CD4-positive, alpha-beta T cell (primary cell): ENCODE measurements around the gene DDIT4L. TPM values are rescaled to one million over a fixed set of nuclear protein-coding genes. Genes with fewer than 3 reads are reported as not detected.
"Not testable (repeated sequence)": the region's sequence is repeated elsewhere in the genome, so short reads cannot be mapped to it uniquely, and the experiment has no call there.

ENCODE experiments used
- ATAC-seq: fragments of 200-7000 bp; cut with Tn5 transposase; one replicate; pipeline ENCODE4 v1.10.0; 2022; ENCODE audit warnings: mild to moderate bottlenecking; ENCODE audit not compliant: poor library complexity
- CTCF ChIA-PET: fragments of 350-600 bp; sonication (Branson Sonifier 250); formaldehyde crosslinking; loops from one replicate; lab custom pipeline; 2021; ENCODE audit warnings: antibody characterized with exemption, inconsistent platforms; lab: Charles Lee
- POLR2A ChIA-PET: fragments of 350-600 bp; sonication (Branson Sonifier 250); formaldehyde crosslinking; loops from one replicate; lab custom pipeline; 2021; ENCODE audit warnings: antibody characterized with exemption, inconsistent platforms; lab: Charles Lee
- DNase-seq, 14 experiments: peaks; one replicate each; pipeline ENCODE4 v3.0.0-alpha.2; 2013 to 2020; ENCODE audit warnings: mixed read lengths in 2 of 14
- H3K27ac ChIP-seq, 2 donors: one replicate each; pipeline versions ENCODE4 v1.5.1 to v1.7.0; 2013; ENCODE audit warnings: low read length in 2 of 2, low read depth in 1 of 2, mild to moderate bottlenecking in 1 of 2
- H3K27me3 ChIP-seq, 2 experiments: 1 replicate in 1 of 2; 2 replicates in 1 of 2; pipeline versions ENCODE4 v1.6.1 to v1.7.0; 2013; ENCODE audit warnings: low read length in 2 of 2, control low read depth in 1 of 2, mild to moderate bottlenecking in 1 of 2, moderate library complexity in 1 of 2; ENCODE audit not compliant: insufficient read depth in 2 of 2, control insufficient read depth in 1 of 2
- H3K36me3 ChIP-seq: one replicate; pipeline ENCODE4 v1.6.1; 2013; ENCODE audit warnings: low read length, control low read depth; ENCODE audit not compliant: insufficient read depth
- H3K4me1 ChIP-seq: one replicate; pipeline ENCODE4 v1.6.1; 2013; ENCODE audit warnings: low read length, control low read depth; ENCODE audit not compliant: insufficient read depth
- H3K4me3 ChIP-seq: one replicate; pipeline ENCODE4 v1.5.1; 2013; ENCODE audit warnings: mild to moderate bottlenecking, low read length, moderate library complexity
- H3K9me3 ChIP-seq, 2 experiments: 1 replicate in 1 of 2; 2 replicates in 1 of 2; pipeline versions ENCODE4 v1.6.1 to v1.7.0; 2013; ENCODE audit warnings: low read length in 2 of 2, mild to moderate bottlenecking in 2 of 2, control low read depth in 1 of 2, moderate library complexity in 1 of 2; ENCODE audit not compliant: control insufficient read depth in 1 of 2, insufficient read depth in 1 of 2
- H3K27ac Mint-ChIP-seq: one replicate; pipeline ENCODE4 v1.8.0; 2020; ENCODE audit warnings: mixed read lengths
- H3K27me3 Mint-ChIP-seq: one replicate; pipeline ENCODE4 v1.8.0; 2021; ENCODE audit warnings: mixed read lengths
- H3K36me3 Mint-ChIP-seq: one replicate; pipeline ENCODE4 v1.8.0; 2021; ENCODE audit warnings: low read depth, mixed read lengths
- H3K4me1 Mint-ChIP-seq: one replicate; pipeline ENCODE4 v1.8.0; 2021; ENCODE audit warnings: low read depth, mixed read lengths
- H3K4me3 Mint-ChIP-seq: one replicate; pipeline ENCODE4 v1.8.0; 2020; ENCODE audit warnings: mild to moderate bottlenecking, mixed read lengths
- H3K9me3 Mint-ChIP-seq: one replicate; pipeline ENCODE4 v1.8.0; 2020; ENCODE audit warnings: mixed read lengths
- intact Hi-C, 2 experiments: fragments of 100-400 bp; cut with DNase I in 1 of 2; cut with micrococcal nuclease in 1 of 2; formaldehyde crosslinking; loops; one replicate each; pipeline versions ENCODE4 v1.15.1 to v1.9.0; 2023 to 2025; cut with DNase I, micrococcal nuclease
- total RNA-seq, 174 experiments: library from RNA in 2 of 174; stranded (reverse) in 2 of 174; gene quantifications; one replicate each; pipeline ENCODE4 v1.2.3 and lab custom pipeline; 2021 to 2026
- TF ChIP-seq, protein P1 (sequence below): fragments of 200-600 bp; IDR thresholded peaks from one replicate; pipeline ENCODE4 v1.8.0; 2022; ENCODE audit warnings: antibody characterized with exemption, mild to moderate bottlenecking

DDIT4L gene
- total RNA-seq, 2 experiments from 2014 or later: not detected

DNA sequence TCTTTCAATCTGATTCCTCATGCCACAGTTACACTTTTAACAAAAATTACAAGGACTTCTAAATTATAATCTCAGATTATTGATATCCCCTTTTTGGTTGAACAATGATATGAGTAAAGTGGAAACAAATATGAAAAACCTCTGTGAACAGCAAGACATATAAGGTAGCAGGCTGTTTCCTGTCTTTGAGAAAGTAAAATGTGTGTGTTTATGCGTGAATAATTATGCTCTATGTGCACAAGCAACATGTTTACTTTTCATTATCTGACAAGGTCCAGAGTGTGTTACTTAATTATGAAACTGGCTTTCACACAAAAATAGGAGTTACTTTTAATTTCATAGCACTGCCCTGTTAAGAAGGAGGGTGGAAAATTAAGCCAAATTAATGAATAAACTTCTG lies 43.1 kb downstream of the DDIT4L start:
- H3K27ac ChIP-seq: no peak overlapping the region
- no peaks in the 10 kb centered on the region for H3K4me1 Mint-ChIP-seq
- no peak overlapping the region for H3K4me3 ChIP-seq
- H3K4me3 Mint-ChIP-seq: no peak overlapping the region
- H3K27ac Mint-ChIP-seq: no peak overlapping the region
- H3K27me3 Mint-ChIP-seq: no peaks in the 10 kb centered on the region
- no peaks in the 10 kb centered on the region for H3K36me3 Mint-ChIP-seq
- H3K9me3 ChIP-seq: no peaks in the 10 kb centered on the region
- H3K9me3 Mint-ChIP-seq: no peaks in the 10 kb centered on the region
- H3K4me1 ChIP-seq: no peaks in the 10 kb centered on the region
- TF ChIP-seq, protein P1, sequence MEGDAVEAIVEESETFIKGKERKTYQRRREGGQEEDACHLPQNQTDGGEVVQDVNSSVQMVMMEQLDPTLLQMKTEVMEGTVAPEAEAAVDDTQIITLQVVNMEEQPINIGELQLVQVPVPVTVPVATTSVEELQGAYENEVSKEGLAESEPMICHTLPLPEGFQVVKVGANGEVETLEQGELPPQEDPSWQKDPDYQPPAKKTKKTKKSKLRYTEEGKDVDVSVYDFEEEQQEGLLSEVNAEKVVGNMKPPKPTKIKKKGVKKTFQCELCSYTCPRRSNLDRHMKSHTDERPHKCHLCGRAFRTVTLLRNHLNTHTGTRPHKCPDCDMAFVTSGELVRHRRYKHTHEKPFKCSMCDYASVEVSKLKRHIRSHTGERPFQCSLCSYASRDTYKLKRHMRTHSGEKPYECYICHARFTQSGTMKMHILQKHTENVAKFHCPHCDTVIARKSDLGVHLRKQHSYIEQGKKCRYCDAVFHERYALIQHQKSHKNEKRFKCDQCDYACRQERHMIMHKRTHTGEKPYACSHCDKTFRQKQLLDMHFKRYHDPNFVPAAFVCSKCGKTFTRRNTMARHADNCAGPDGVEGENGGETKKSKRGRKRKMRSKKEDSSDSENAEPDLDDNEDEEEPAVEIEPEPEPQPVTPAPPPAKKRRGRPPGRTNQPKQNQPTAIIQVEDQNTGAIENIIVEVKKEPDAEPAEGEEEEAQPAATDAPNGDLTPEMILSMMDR: no peak
- no peak for ATAC-seq
- no peaks in the 10 kb centered on the region for H3K36me3 ChIP-seq
- peaks cover 0 to 3% of the 10 kb centered on the region in 2 experiments for H3K27me3 ChIP-seq
- POLR2A ChIA-PET: no interaction called here
- no peak for DNase-seq
- CTCF ChIA-PET: interaction anchor here (0.9 kb wide), 1 partner anchor 19 kb away, joined by 4 read pairs; no protein-coding TSS in a partner anchor
- intact Hi-C loops: no loop called here

DNA sequence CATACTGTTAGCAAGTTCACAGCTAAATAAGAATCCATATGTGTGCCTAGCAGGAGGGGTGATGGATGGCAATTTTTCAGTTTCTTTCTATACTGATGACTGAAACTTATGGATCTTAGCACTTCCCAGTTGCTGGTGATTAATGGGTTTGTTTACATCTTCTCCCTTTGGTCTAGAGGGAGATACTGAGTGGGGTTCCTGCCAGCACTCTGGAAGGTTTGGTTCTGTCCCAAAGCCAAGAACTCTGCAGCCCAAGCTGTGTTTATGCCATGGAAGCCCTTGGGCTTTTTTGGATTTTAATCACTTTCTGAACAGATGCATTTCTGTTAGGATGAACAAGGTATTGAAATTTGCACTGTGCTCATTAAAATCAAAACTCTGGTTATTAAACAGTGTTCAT lies 43.5 kb downstream of the DDIT4L start:
- Histone ChIP-seq H3K27me3 (peaks cover 0 to 3% of the 10 kb centered on the region in 2 experiments), H3K9me3 (no peaks in the 10 kb centered on the region), H3K4me1 (no peaks in the 10 kb centered on the region), H3K4me3 (no peak overlapping the region), H3K27ac (no peak overlapping the region), H3K36me3 (no peaks in the 10 kb centered on the region)
- Mint-ChIP-seq H3K36me3 (no peaks in the 10 kb centered on the region), H3K27ac (no peak overlapping the region), H3K27me3 (no peaks in the 10 kb centered on the region), H3K9me3 (peaks cover 2% of the 10 kb centered on the region), H3K4me3 (no peak overlapping the region), H3K4me1 (no peaks in the 10 kb centered on the region)
- TF ChIP-seq, protein P1: no peak
- ATAC-seq (no peak), DNase-seq (no peak)
- ChIA-PET CTCF (no interaction called here), POLR2A (no interaction called here)
- intact Hi-C loops: no loop called here

DNA sequence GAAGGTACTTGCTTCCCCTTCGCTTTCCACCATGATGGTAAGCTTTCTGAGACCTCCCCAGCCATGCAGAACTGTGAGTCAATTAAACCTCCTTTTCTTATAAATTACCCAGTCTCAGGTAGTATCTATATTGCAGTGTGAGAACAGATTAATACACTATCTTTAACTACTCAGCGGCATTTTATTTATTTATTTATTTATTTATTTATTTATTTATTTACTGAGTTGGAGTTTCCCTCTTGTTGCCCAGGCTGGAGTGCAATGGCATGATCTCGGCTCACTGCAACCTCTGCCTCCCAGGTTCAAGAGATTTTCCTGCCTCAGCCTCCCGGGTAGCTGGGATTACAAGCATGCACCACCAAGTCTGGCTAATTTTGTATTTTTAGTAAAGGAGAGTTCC lies 52.9 kb downstream of the DDIT4L start:
- H3K36me3 ChIP-seq, CTCF ChIA-PET, H3K27me3 ChIP-seq, H3K9me3 Mint-ChIP-seq, POLR2A ChIA-PET, H3K27me3 Mint-ChIP-seq, H3K4me1 ChIP-seq, H3K9me3 ChIP-seq, H3K27ac ChIP-seq, DNase-seq, H3K36me3 Mint-ChIP-seq, H3K27ac Mint-ChIP-seq, H3K4me3 Mint-ChIP-seq, ATAC-seq, H3K4me3 ChIP-seq, H3K4me1 Mint-ChIP-seq, intact Hi-C loops: not testable (repeated sequence)

Other genes starting within 250 kb of the DDIT4L start
- 10 to 100 TPM; 66.3 to 67.4 TPM for gene DNAJB14, start 243.8 kb downstream of the DDIT4L start, total RNA-seq
- gene H2AZ1, start 240.2 kb downstream of the DDIT4L start, total RNA-seq: 100 to 1,000 TPM in 1 of 2 experiments, 10 to 100 TPM in 1; 96.3 to 102 TPM